HG02759 (cell line): ENCODE data around the gene ROPN1.
"Not testable (repeated sequence)": the region's sequence is repeated elsewhere in the genome, so short reads cannot be mapped to it uniquely, and the experiment has no call there.

Experiments
- ATAC-seq: cut with Tn5 transposase; IDR thresholded peaks from one replicate; pipeline ENCODE4 v1.9.1; 2021; ENCODE audit warnings: mild to moderate bottlenecking, moderate library complexity; ENCODE audit not compliant: unreplicated experiment

Gene ROPN1

DNA sequence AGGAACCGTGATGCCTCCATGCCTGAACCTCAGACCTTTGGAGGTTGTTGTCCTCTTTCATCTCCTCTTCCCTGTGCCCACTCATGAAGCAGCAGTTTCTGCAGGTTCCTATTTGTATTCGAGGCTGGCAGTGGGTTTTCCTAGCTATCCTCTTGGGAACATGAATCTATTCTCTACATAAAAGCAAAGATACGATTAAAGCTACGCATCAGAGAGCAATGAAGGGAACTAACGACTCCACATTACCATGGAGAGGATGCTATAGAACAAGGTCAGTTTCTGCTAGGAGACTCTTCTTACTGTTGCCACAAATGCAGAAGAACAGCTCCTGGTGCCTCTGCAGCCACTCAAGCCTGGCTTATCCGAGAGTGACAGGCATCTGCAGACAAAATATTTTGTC is 9.4 kb upstream of the ROPN1 start:
- ATAC-seq: not testable (repeated sequence)

DNA sequence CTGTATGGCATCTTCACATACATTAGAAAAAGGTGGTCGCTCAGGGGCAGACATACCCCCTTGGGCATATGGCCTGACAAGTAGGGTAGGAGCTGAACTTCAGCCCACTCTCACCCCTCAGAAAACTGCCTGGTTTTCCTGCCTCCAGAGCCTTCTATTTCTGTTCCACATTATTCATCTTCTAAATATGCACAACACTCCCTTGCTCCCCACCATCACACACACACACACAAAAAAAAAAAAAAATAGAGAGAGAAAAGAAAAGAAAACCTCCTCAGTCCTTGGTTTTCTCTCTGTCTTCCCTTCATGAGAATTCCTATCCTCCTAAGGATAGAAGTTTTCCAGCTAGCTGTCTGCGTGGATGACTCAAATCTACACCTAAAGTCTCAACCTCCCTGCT is 5.6 kb upstream of the ROPN1 start:
- ATAC-seq: no peak

GRCh38 chr3:123993818-123994217 is 1.9 kb upstream of the ROPN1 start:
- no peak for ATAC-seq

DNA sequence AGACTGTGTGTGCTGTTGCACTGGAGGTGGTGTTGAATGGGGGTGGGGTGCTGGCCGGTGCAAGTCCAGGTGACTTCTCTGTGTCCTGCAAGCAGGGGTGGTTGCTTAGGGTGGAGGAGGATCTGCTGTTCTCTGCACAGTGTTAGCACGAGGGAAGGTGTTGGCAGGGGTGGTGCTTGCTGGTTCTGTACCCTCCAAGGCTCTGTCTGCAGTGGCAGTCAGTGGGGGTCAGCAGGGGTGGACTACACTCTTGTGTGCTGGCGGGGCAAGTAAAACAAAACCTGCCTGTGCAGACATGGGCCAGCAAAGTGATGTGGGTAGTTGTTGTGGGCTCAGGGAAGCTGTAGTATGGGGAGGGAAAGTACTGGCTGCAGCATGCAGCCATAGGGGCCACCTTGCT is 5.5 kb downstream of the ROPN1 start:
- no peak for ATAC-seq

DNA sequence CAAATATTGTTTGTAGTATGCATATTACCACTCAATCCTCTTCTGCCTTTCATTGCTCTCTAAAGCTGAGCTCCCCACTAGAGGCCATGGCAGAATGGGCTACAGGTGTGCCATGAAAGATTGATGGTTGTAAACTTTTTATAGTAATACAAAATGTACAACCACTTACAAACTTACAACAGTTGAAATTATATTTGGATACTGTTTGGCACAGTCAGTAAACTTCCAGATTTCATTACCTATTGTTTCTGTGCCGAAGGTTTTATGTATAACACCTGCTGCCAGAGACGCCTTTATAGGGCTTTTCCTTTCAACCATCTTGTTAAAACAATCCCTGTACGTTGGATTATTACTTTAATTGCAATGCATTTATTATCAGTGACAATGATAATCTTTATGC is 7.0 kb downstream of the ROPN1 start:
- no peak for ATAC-seq

DNA sequence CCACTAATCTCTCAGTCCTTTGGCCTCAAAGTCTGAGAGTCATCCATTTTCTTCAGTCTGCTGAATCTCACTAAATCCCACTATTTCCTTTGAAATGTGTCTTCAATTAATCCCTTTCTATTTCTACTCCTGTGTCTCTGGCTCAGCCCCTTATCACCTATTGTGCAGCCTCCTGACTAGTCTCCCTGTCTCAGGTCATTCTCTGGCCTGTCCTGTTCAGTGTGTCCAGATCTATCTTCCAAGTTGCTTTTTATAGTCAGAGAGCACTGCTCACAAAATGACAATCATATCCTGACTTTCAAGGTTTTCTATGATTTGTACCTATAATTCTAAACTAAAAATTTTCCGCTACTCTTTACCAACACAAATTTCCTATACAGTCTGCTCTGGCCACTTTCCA is 7.6 kb downstream of the ROPN1 start:
- no peak for ATAC-seq

GRCh38 chr3:123981317-123981716 is 10.6 kb downstream of the ROPN1 start:
- not testable (repeated sequence) for ATAC-seq

DNA sequence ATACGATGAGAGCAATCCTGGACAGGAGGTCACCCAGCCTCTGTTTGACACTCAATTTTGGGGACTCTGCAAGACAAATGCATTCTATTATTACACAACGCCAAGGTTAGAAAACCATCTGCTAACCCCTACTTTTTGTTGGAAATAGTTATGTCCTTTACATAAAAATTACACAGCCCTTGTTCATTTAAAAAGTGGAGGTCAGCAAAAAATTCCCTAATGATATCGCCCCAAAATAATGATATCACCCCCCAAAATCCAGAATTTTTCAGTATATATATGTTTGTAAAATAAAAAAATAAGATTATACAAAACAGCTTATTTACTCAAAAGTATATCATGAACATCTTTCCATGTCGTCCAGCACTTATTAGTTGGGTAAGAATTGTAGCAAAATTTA is 11.4 kb downstream of the ROPN1 start:
- no peak for ATAC-seq

DNA sequence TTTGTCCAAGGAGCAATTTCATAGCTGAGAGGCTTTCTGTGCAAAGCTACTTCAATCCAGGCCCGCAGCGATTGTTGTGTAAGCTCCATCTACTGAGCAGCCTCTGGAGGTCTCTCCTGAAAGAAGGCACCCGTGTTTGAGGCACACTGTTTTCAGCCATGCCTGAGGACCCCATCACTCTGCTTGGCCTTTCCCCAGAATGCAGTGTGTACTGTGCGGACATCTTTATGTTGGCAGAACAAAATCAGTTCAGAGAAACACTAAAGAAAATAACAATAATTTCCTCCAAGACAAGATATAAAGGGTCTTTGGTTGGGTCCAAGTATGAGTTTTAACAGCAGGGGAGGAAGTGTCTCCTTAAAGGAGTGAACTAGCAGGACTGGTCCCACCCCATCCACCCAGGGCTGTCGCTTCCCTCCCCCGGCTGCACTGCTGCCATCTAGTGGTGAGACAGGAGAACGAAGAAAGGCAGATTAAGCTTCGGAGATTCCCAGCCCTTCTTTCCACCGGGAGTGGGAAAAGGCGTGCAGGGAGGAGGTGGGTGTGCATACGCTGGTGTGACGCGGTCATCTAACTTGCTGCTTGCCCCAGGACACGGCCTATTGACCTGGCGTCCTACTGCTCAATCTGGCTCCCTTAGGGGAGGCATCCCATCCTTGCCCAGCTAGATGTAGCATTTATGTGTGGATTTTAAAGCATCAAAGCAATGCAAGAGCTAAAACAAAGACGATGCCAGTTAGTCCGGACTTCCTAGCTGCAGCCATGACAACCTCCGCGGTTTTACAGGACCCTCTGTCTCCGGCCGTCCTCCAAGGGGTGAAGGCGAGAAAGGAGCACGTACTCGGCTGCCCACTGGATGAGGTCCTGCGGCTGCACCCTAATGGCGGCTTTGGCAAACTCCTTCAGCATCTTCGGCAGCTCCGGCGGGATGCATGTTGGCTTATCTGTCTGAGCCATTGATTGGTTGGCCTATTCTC is 12.1 kb downstream of the ROPN1 start:
- ATAC-seq: peak; percentile 53

DNA sequence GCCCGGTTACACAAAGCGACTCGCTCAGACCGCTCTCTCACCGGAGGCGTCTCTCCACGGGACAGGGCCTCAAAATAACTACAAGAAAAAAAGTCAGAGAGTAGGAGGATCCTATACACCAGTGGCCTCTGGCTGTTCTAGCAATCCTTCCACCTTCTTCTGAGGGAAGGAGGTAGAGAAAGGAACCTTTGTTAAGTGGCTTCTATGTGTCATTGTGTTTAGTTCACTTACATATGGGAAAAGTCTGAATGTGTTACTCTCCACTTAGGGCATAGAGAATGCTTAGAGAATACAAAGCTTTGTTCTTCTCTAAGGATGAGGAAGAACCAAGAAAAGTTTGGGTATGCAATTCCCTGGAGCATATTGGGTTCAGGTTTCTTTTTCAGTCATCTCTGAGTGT is 15.0 kb downstream of the ROPN1 start:
- ATAC-seq: not testable (repeated sequence)

GRCh38 chr3:123976181-123976898 is 15.6 kb downstream of the ROPN1 start:
- not testable (repeated sequence) for ATAC-seq

DNA sequence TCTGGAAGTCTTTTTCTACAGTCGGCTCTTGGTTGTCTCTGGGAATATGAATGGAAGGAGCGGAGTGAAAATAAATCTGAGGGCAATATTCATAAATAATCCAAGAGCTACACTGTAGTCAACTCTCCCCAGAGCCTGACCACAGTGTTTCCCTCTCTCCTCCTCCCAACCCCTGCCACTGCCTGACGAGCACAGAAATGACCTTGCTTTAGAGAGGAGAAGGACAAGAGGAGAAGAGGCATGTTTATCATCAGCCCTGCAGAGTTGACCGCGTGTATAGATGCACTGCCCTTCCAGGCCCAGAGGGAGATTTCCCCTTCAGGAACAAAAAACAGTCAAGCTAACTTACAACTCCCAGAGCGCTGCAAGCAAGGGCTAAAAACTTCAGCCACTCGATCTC is 16.9 kb downstream of the ROPN1 start:
- ATAC-seq: not testable (repeated sequence)

DNA sequence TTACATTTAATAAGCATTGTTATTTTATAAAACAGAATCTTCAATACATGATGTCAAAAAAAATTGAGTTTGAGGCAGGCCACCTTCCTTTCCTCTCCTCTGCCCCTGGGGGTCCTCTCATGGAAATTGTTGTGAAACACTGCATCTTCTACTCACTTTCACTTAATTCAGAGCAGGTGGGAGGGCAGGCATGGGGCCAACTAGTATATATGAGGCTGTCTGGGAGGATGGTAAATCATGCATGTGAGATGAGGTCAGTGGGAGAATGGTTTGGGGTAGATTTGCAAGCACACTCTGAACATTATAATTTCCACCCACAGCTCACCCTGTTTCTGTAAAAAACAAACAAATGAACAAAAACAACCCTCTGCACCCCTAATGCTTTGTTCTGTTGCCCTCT is 20.5 kb downstream of the ROPN1 start:
- no peak for ATAC-seq

DNA sequence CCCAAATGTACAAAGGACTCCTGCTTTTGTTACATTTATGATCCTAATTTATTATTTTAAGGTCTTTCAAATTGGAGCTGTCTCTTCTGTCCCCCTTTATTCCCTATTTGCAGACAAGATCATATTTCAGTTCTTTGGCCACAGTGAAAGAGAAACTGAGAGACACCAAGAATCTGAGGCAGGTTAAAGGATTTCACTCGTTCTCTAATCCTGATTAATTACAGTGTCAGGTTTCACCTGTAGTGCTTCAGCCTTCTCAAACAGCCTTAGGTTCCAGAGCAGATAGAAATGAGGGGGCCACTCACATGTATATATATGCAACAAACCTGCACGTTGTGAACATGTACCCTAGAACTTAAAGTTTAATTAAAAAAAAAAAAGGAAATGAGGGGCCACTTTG is 24.7 kb downstream of the ROPN1 start:
- ATAC-seq: not testable (repeated sequence)

DNA sequence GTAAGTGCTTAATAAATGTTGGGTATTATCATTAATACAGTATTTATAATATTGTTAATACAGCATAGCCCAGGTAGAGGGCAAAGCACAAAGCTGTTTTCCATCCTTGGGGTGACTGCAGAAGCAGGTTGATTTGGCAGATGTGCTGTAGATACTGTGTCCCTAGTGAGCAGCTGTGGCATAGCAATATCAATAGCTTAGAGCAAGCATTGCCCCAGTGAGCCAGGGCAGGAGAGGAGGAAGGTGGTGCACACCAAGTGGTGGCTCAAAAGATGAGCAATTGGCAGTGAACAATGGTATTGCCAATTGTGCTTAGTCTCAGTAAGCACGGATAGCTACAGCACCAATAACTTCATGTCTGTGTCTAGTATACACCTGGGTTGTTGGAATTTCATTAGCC is 25.1 kb downstream of the ROPN1 start:
- not testable (repeated sequence) for ATAC-seq

DNA sequence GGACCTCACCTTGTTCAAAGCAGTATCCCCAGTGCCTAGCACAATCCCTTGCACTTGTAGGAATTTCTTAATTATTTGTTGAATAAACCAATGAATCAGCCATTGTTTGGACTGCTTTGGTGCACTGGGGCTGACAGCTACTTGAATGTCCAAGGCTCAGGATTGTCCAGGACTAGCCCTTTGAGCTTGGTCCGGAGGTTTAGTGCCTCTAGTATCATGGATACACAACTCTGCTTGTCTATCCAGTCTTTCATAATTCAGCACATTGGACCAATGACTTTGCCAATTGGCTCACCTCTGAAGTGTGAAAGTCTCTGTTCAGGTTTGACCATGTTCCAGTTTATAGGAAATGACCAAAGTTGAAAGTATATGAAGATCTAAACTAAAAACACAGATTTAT is 27.1 kb downstream of the ROPN1 start:
- ATAC-seq: not testable (repeated sequence)

- no peak for ATAC-seq
These were observed 30.4 kb downstream of the ROPN1 start for GRCh38 chr3:123961508-123961856.

DNA sequence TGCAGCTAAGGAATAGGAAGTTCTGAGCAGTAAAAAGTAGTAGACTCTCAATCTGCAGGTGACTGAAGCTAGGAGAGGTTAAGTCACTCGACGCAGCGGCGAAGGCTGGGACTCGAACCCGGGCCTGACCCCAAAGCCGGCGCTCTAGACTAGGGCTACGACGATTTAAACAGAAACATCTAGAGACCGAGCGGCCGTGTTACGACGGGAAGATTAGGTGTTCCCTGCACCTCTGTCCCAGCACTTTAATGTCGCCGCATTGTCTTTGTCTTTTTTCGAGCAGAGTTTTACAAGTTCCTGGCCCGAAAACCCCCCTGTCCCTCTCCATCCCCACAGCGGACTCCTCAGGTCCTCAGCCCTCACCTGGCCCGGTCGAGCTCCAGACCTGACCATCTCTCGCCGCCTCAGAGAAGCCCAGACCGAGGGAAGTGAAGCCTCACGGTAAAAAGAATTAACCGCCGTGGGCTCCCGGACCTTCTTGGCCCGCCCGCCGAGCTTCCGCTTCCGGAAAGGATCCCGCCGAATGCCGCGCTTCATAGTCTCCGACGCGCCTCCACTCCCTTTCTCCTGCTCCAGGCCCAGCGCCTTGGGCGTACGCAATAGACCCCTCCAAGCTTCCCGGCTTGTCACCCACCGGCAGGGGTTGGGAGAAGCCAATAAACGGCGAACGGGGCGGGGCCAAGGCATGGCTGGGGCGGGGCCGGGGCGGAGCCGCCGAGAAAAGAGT is 31.0 kb downstream of the ROPN1 start, which contains the start of gene CCDC14:
Gene CCDC14 (minus strand): TSS at position 449 of the 727 bp plus-strand sequence. CDS start 56 bp downstream, at position 393.
- peak; percentile 87 for ATAC-seq

- peak; percentile 87 for ATAC-seq
These were observed 38.2 kb downstream of the ROPN1 start for GRCh38 chr3:123953735-123954134.

- no peak for ATAC-seq
These were observed 38.9 kb downstream of the ROPN1 start for GRCh38 chr3:123952844-123953520.
